ENCODE data around the gene TENT5C.
A peak's percentile ranks its signal among the peaks of the same experiment; 100 is the strongest.

The TENT5C gene

GRCh38 chr1:117585086-117585485 lies 20.8 kb upstream of the TENT5C start:
- Histone ChIP-seq H3K27me3 (ENCODE audit: insufficient read depth, poor library complexity, severe bottlenecking) (no peaks in the 10 kb centered on the region), H3K27ac (replicated peaks) (no peak overlapping the region), H3K4me3 (replicated peaks; ENCODE audit: insufficient read depth, low read length) (no peak overlapping the region)
- DNase-seq (ENCODE audit: low read depth in 1 of 2, low spot score in 1 of 2) = no peak
- TF ChIP-seq CTCF (IDR thresholded peaks at IDR 0.05; ENCODE audit: insufficient read depth, low read length) = no peak
- TF ChIP-seq REST (IDR thresholded peaks at IDR 0.05; ENCODE audit: insufficient replicate concordance, low read depth) = no peak
- no peak for TF ChIP-seq SPI1 (IDR thresholded peaks at IDR 0.05; ENCODE audit: borderline replicate concordance, low read depth)
- TF ChIP-seq GABPA (IDR thresholded peaks at IDR 0.05; ENCODE audit: low read depth) = no peak
- no peak for TF ChIP-seq POLR2AphosphoS5 (IDR thresholded peaks at IDR 0.05; ENCODE audit: low read depth)

- no peaks in the 10 kb centered on the region for H3K27me3 ChIP-seq (ENCODE audit: insufficient read depth, poor library complexity, severe bottlenecking)
- no peak overlapping the region for H3K4me3 ChIP-seq (replicated peaks; ENCODE audit: insufficient read depth, low read length)
- no peak for DNase-seq (ENCODE audit: low read depth in 1 of 2, low spot score in 1 of 2)
- TF ChIP-seq SPI1 (IDR thresholded peaks at IDR 0.05; ENCODE audit: borderline replicate concordance, low read depth) (no peak), POLR2AphosphoS5 (IDR thresholded peaks at IDR 0.05; ENCODE audit: low read depth) (no peak), GABPA (IDR thresholded peaks at IDR 0.05; ENCODE audit: low read depth) (no peak)
- H3K27ac ChIP-seq (replicated peaks) = no peak overlapping the region
These were observed 19.5 kb upstream of the TENT5C start for GRCh38 chr1:117586337-117586736.

GRCh38 chr1:117586747-117587498 lies 18.9 kb upstream of the TENT5C start:
- Histone ChIP-seq H3K27ac (replicated peaks) (no peak overlapping the region), H3K27me3 (ENCODE audit: insufficient read depth, poor library complexity, severe bottlenecking) (no peaks in the 10 kb centered on the region), H3K4me3 (replicated peaks; ENCODE audit: insufficient read depth, low read length) (no peak overlapping the region)
- no peak for DNase-seq (ENCODE audit: low read depth in 1 of 2, low spot score in 1 of 2)
- TF ChIP-seq SPI1 (IDR thresholded peaks at IDR 0.05; ENCODE audit: borderline replicate concordance, low read depth) = peak; percentile 40; the same call in 1 of the 2 replicates
- no peak for TF ChIP-seq CTCF (IDR thresholded peaks at IDR 0.05; ENCODE audit: insufficient read depth, low read length)

- no peak overlapping the region for H3K27ac ChIP-seq (replicated peaks)
- no peak overlapping the region for H3K4me3 ChIP-seq (replicated peaks; ENCODE audit: insufficient read depth, low read length)
- DNase-seq (ENCODE audit: low read depth in 1 of 2, low spot score in 1 of 2) = no peak
- H3K27me3 ChIP-seq (ENCODE audit: insufficient read depth, poor library complexity, severe bottlenecking) = no peaks in the 10 kb centered on the region
- no peak for TF ChIP-seq REST (IDR thresholded peaks at IDR 0.05; ENCODE audit: insufficient replicate concordance, low read depth)
- TF ChIP-seq GABPA (IDR thresholded peaks at IDR 0.05; ENCODE audit: low read depth) = no peak
- no peak for TF ChIP-seq CTCF (IDR thresholded peaks at IDR 0.05; ENCODE audit: insufficient read depth, low read length)
- TF ChIP-seq POLR2AphosphoS5 (IDR thresholded peaks at IDR 0.05; ENCODE audit: low read depth) = no peak
- no peak for TF ChIP-seq SPI1 (IDR thresholded peaks at IDR 0.05; ENCODE audit: borderline replicate concordance, low read depth)
These were observed 18.1 kb upstream of the TENT5C start for GRCh38 chr1:117587499-117588356.
